ENCODE measurements around the gene PLEKHG4. TPM values are rescaled to one million over a fixed set of nuclear protein-coding genes. Genes with fewer than 3 reads are reported as not detected.

Gene PLEKHG4
- total RNA-seq, 1 experiment from 2014 or later = 38.5 TPM

GRCh38 chr16:67271446-67271845 lies 7.9 kb upstream of the PLEKHG4 start:
- no peaks in the 10 kb centered on the region for H3K9me3 ChIP-seq (ENCODE audit: control insufficient read depth in 1 of 2, insufficient read depth in 1 of 2, low read depth in 1 of 2, low read length in 2 of 2)
- no peak overlapping the region for H2AFZ ChIP-seq (ENCODE audit: low read depth, low read length, poor library complexity, severe bottlenecking)
- no peak overlapping the region for H3K9ac ChIP-seq (ENCODE audit: low read length)
- peaks cover 32 to 47% of the 10 kb centered on the region in 2 experiments for H3K4me1 ChIP-seq (ENCODE audit: control insufficient read depth in 1 of 2, insufficient read depth in 2 of 2, low read length in 2 of 2)
- DNase-seq (ENCODE audit: low read depth, low spot score) (no peak), ATAC-seq (no peak)
- RAD21 ChIA-PET (ENCODE audit: low non-redundant PET in 1 of 2, low total read pairs in 2 of 2, uncharacterized antibody in 2 of 2, unreplicated experiment in 2 of 2) = no interaction called here
- CTCF ChIA-PET = no interaction called here
- H3K36me3 ChIP-seq (ENCODE audit: control insufficient read depth in 1 of 2, insufficient read depth in 2 of 2, low read length in 2 of 2) = peaks cover 3 to 11% of the 10 kb centered on the region in 2 experiments; a peak in 2 of 4 replicates
- H3K4me3 ChIP-seq (replicated peaks in 1 of 2; ENCODE audit: low read depth in 1 of 2, low read length in 2 of 2) = no peak overlapping the region
- intact Hi-C loops (cut with micrococcal nuclease) = no loop called here
- POLR2A ChIA-PET = no interaction called here
- no peaks in the 10 kb centered on the region for H4K20me1 ChIP-seq (ENCODE audit: insufficient read depth)
- H3K9me2 ChIP-seq (ENCODE audit: insufficient read depth) = no peaks in the 10 kb centered on the region
- no TSS peak for BruUV-seq (replicated peaks)
- no peaks in the 10 kb centered on the region for H3K27me3 ChIP-seq (ENCODE audit: insufficient read depth, low read length)
- no peak overlapping the region for H3K27ac ChIP-seq (ENCODE audit: low read depth, low read length)
- TF ChIP-seq RAD21 (IDR thresholded peaks at IDR 0.05; ENCODE audit: low read depth) = no peak
- no peak for TF ChIP-seq EGR1 (IDR thresholded peaks at IDR 0.05; ENCODE audit: low read depth)
- TF ChIP-seq EZH2 (IDR thresholded peaks at IDR 0.05) = no peak
- no peak for TF ChIP-seq POLR2AphosphoS5 (IDR thresholded peaks at IDR 0.05; ENCODE audit: low read depth, low read length)
- TF ChIP-seq SRF (IDR thresholded peaks at IDR 0.05; ENCODE audit: low read depth) = no peak
- TF ChIP-seq CBX3 (IDR thresholded peaks at IDR 0.05; ENCODE audit: low read depth) = no peak
- no peak for TF ChIP-seq REST (IDR thresholded peaks at IDR 0.05; ENCODE audit: low read depth)
- TF ChIP-seq ELF1 (IDR thresholded peaks at IDR 0.05; ENCODE audit: borderline replicate concordance, low read depth) = no peak
- TF ChIP-seq YY1 (IDR thresholded peaks at IDR 0.05; ENCODE audit: extremely low read depth, insufficient replicate concordance, low read depth, low read length) = no peak
- no peak for TF ChIP-seq SIN3A (IDR thresholded peaks at IDR 0.05; ENCODE audit: low read depth)
- no peak for TF ChIP-seq ZNF274 (IDR thresholded peaks at IDR 0.05; ENCODE audit: low read depth, low read length)
- TF ChIP-seq POLR2A (IDR thresholded peaks at IDR 0.05; ENCODE audit: borderline replicate concordance, extremely low read depth, insufficient read depth, insufficient read length) = no peak
- no peak for TF ChIP-seq CTCF (IDR thresholded peaks at IDR 0.05 in 2 of 3, conservative IDR thresholded peaks at IDR 0.05 in 1 of 3; ENCODE audit: borderline replicate concordance in 1 of 3, insufficient read depth in 1 of 3, low read depth in 2 of 3, low read length in 2 of 3)
- TF ChIP-seq ZFX (IDR thresholded peaks at IDR 0.05) = no peak
- no peak for TF ChIP-seq ATF3 (IDR thresholded peaks at IDR 0.05)
- TF ChIP-seq EZH2phosphoT487 (IDR thresholded peaks at IDR 0.05; ENCODE audit: borderline replicate concordance) = no peak
- TF ChIP-seq SP1 (IDR thresholded peaks at IDR 0.05; ENCODE audit: low read depth) = no peak
- TF ChIP-seq MAX (IDR thresholded peaks at IDR 0.05) = no peak
- TF ChIP-seq CEBPB (IDR thresholded peaks at IDR 0.05; ENCODE audit: low read depth) = no peak
- peaks cover 12% of the 10 kb centered on the region; the same call in 1 of the 2 replicates for H3K79me2 ChIP-seq (ENCODE audit: insufficient read depth, low read length)
- no peak overlapping the region for H3K4me2 ChIP-seq (ENCODE audit: low read length)

All from HCT116 (cell line).